NCI-H524 (cell line): ENCODE results near the gene SIAH1.
"Not testable (repeated sequence)": the region's sequence is repeated elsewhere in the genome, so short reads cannot be mapped to it uniquely, and the experiment has no call there.

Experiments
- DNase-seq, 2 experiments: peaks; one replicate each; lab custom pipeline; 2025; lab: John Stamatoyannopoulos, UW

The SIAH1 gene

GRCh38 chr16:48393485-48394354 lies 8.5 kb upstream of the SIAH1 start:
- DNase-seq: peak in 1 of 2 experiments; percentile 45

DNA sequence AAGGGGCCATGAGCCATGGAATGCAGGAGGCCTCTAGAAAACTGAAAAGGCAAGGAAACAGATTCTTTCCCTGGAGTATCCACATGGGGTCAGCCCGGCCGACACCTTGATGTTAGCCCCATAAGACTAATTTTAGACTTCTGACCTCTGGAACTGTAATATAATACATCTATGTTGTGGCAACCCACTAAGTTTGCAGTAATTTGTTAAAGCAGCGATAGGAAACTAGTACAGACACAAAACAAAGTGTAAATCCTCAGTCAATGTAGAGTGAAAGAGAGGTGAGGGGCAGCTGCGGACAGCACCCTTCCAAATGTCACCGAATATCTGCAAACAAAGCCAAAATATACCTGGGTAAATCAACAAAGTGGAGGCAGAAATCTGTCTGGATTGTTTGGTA lies 7.2 kb upstream of the SIAH1 start:
- no peak for DNase-seq

GRCh38 chr16:48386559-48387312 lies 1.5 kb upstream of the SIAH1 start:
- DNase-seq: no peak

DNA sequence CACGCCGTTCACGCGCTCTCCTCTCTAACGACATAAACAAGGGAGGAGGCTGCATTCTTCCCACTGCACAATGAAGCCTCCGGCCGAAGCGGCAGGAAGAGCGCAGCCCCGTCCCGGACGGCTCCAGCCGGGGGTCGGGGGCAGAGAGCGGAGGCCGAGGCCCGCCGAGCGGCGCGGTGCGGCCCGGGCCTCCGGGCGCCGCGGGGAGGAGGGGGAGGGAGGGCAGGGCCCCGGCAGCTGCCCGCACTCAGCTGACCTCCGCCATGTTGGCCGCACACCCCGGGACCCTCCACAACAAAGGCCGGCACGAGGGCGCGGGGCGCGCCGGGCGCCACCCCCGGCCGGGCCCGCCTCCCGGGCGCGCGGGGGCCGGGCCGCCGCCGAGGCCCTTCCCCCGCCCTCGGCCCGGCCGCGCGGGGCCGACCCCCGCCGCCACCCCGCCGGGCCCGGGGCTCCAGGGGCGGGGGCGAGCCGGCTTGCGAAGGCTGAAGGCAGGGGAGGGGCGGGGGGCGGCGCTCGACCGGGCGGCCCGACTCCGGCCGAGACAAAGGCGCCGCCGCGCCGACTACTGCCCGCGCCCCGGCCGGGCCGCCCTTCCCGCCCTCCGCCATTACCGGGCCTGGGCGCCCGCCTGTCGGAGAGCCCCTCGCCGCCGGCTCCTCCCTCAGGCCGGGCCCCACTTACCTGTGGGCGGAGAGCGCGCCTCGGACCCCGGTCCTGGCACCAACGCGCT lies 527 bp downstream of the SIAH1 start:
- DNase-seq: peak; percentile 13 to 60

- DNase-seq: peak; percentile 11 to 35
Observed at GRCh38 chr16:48383877-48384519, 1.2 kb downstream of the SIAH1 start.

- no peak for DNase-seq
Observed at GRCh38 chr16:48383009-48383876, 2.0 kb downstream of the SIAH1 start.

GRCh38 chr16:48382131-48382530 lies 3.1 kb downstream of the SIAH1 start:
- DNase-seq: no peak

GRCh38 chr16:48381201-48381600 lies 4.0 kb downstream of the SIAH1 start:
- no peak for DNase-seq

GRCh38 chr16:48378836-48379235 lies 6.4 kb downstream of the SIAH1 start:
- DNase-seq: no peak

DNA sequence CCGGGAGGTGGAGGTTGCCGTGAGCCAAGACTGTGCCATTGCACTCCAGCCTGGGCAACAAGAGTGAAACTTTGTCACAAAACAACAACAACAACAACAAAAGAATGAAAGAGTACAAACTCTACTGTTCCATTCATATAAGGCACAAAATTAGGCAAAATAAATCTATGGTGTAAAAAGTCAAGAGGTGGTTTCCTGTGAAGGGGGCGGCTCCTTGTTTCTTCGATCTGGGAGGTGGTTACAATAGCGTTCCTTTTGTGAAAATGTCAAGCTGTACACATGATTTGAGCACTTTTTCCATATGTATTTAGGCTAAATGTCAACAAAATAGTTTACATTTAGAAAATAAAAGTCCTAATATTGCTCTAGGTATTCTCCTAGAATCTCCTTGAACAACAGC lies 6.9 kb downstream of the SIAH1 start:
- DNase-seq: no peak

- not testable (repeated sequence) for DNase-seq
Observed at GRCh38 chr16:48377301-48377700, 7.9 kb downstream of the SIAH1 start.

DNA sequence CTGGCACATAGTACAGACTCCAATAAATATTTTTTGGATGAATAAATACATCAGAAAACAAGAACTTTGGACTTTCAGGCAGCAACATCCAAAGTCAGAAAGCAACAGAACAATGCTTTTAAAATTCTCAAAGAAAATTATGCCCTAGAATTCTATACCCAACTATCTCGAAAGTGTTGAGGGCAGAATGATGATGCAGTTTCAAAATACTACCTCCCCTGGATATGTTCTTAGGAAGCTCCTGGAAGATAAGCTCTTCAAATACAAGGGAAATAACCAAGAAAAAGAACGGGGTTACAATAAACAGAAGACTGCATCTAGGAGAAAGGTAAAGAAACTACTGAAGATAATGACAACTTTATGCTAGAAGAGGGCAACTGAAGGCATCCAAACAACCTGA lies 11.0 kb downstream of the SIAH1 start:
- DNase-seq: no peak

- no peak for DNase-seq
Observed at GRCh38 chr16:48373258-48374029, 11.8 kb downstream of the SIAH1 start.

DNA sequence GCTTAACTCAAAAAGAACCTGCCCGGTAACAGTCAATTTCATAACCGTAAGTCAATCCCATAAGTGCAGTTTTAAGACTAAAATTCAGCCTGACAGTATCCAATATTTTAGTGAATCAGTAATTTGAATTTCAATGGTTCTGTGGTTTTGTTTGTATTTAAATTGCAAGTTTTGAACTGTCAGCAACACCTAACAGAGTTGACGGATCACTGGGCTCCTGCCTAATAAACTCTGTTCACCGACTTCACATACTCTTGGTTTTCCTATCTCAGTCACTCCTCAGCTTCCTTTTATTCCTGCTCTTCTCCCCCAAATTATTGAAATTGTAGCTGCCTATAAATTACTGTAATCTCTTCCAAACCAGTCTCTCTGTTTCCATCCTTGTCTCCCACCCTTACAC lies 12.5 kb downstream of the SIAH1 start:
- no peak for DNase-seq

DNA sequence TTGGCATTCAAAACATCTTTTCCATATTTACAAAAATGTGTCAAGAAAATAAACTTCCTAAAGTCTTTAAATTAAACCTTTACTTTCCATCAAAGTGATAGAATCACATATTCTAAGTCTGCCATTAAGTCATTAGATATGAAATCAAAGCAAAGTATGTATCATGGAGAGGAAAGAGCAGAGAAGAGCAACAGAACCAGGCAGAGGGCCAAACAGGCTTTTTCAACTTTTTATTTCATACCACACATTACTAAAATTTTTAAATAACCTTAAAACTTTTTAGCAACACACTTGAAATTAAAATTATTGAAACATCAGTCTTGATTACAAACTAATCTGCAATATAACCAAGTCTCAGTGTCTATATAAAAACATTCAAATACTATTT lies 13.8 kb downstream of the SIAH1 start:
- no peak for DNase-seq

- not testable (repeated sequence) for DNase-seq
Observed at GRCh38 chr16:48370668-48371392, 14.4 kb downstream of the SIAH1 start.

- no peak for DNase-seq
Observed at GRCh38 chr16:48370229-48370628, 15.0 kb downstream of the SIAH1 start.

DNA sequence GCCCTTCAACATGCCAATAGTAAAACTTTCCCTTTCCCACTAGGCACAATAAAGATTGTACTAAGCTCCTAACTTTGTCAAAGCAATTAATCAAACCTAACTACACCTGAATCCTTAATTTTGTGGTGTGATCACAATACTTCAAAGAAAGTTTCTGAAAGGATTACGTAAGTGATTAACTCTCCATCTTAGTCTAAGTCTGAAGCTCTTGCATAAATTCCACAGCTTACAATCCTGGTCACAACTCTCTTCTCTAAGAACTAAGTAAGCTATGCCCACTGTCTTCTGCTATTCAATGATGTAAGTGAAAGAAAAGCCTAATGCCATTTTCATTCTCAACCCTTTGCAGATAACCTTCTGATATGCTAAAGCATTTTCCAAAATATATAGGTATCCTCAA lies 15.4 kb downstream of the SIAH1 start:
- DNase-seq: no peak

- no peak for DNase-seq
Observed at GRCh38 chr16:48367441-48368049, 17.7 kb downstream of the SIAH1 start.
